Upper lobe of left lung (tissue), 4 donors: Measurements from ENCODE around the gene DENND4C.
"Not testable (repeated sequence)": the region's sequence is repeated elsewhere in the genome, so short reads cannot be mapped to it uniquely, and the experiment has no call there.

Experiments
- EP300 ChIP-seq, 4 donors: sonication (generic); formaldehyde crosslinking; IDR thresholded peaks; one replicate each; pipeline ENCODE4 v1.5.1; 2017; ENCODE audit warnings: antibody characterized with exemption in 4 of 4, control low read depth in 2 of 4
- POLR2A ChIP-seq, 4 donors: fragments of 450-650 bp; IDR thresholded peaks; one replicate each; pipeline ENCODE4 v1.5.1; 2016 to 2017; ENCODE audit warnings: antibody characterized with exemption in 4 of 4, mild to moderate bottlenecking in 2 of 4
- TF ChIP-seq, protein P1 (sequence below), 6 experiments: fragments of 450-650 bp in 4 of 6; fragments of 200-600 bp in 2 of 6; sonication (generic) in 2 of 6; IDR thresholded peaks; one replicate each; pipeline ENCODE4 v1.5.1; 2016 to 2019; ENCODE audit warnings: antibody characterized with exemption in 6 of 6

DNA sequence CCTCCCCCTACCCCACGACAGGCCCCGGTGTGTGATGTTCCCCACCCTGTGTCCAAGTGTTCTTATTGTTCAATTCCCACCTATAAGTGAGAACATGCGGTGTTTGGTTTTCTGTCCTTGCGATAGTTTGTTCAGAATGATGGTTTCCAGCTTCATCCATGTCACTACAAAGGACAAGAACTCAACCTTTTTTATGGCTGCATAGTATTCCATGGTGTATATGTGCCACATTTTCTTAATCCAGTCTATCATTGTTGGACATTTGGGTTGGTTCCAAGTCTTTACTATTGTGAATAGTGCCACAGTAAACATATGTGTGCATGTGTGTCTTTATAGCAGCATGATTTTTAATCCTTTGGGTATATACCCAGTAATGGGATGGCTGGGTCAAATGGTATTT is 35.1 kb downstream of the DENND4C start:
- TF ChIP-seq POLR2A, EP300 (IDR thresholded peaks at IDR 0.05): not testable (repeated sequence)
- TF ChIP-seq, protein P1, sequence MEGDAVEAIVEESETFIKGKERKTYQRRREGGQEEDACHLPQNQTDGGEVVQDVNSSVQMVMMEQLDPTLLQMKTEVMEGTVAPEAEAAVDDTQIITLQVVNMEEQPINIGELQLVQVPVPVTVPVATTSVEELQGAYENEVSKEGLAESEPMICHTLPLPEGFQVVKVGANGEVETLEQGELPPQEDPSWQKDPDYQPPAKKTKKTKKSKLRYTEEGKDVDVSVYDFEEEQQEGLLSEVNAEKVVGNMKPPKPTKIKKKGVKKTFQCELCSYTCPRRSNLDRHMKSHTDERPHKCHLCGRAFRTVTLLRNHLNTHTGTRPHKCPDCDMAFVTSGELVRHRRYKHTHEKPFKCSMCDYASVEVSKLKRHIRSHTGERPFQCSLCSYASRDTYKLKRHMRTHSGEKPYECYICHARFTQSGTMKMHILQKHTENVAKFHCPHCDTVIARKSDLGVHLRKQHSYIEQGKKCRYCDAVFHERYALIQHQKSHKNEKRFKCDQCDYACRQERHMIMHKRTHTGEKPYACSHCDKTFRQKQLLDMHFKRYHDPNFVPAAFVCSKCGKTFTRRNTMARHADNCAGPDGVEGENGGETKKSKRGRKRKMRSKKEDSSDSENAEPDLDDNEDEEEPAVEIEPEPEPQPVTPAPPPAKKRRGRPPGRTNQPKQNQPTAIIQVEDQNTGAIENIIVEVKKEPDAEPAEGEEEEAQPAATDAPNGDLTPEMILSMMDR (IDR thresholded peaks at IDR 0.05), result not testable (repeated sequence)
